Fibroblast of skin of left biceps (primary cell): Measurements from ENCODE around the gene ACSL1.
"Not testable (repeated sequence)": the region's sequence is repeated elsewhere in the genome, so short reads cannot be mapped to it uniquely, and the experiment has no call there.

Experiments used
- DNase-seq, 2 experiments: peaks; one replicate each; pipeline ENCODE4 v3.0.0-alpha.2; 2013; ENCODE audit warnings: low read depth in 2 of 2

ACSL1 gene

GRCh38 chr4:184755278-184755677 is 70.5 kb downstream of the ACSL1 start:
- DNase-seq = no peak

- DNase-seq = no peak
Measured at GRCh38 chr4:184752496-184753275, 73.1 kb downstream of the ACSL1 start.

GRCh38 chr4:184751585-184751956 is 74.2 kb downstream of the ACSL1 start:
- no peak for DNase-seq

- no peak for DNase-seq
Measured at GRCh38 chr4:184750926-184751584, 74.7 kb downstream of the ACSL1 start.

GRCh38 chr4:184748251-184748652 is 77.5 kb downstream of the ACSL1 start:
- DNase-seq = no peak

- DNase-seq = no peak
Measured at GRCh38 chr4:184747034-184747830, 78.5 kb downstream of the ACSL1 start.

GRCh38 chr4:184745831-184746795 is 79.7 kb downstream of the ACSL1 start:
- DNase-seq = peak; percentile 57 to 63

- no peak for DNase-seq
Measured at GRCh38 chr4:184744236-184744635, 81.5 kb downstream of the ACSL1 start.

- no peak for DNase-seq
Measured at GRCh38 chr4:184743650-184744049, 82.1 kb downstream of the ACSL1 start.

GRCh38 chr4:184741651-184742050 is 84.1 kb downstream of the ACSL1 start:
- DNase-seq = not testable (repeated sequence)

- no peak for DNase-seq
Measured at GRCh38 chr4:184740980-184741391, 84.8 kb downstream of the ACSL1 start.

GRCh38 chr4:184739575-184739974 is 86.2 kb downstream of the ACSL1 start:
- not testable (repeated sequence) for DNase-seq

GRCh38 chr4:184734758-184735157 is 91.0 kb downstream of the ACSL1 start:
- DNase-seq = no peak

GRCh38 chr4:184733654-184734524 is 91.9 kb downstream of the ACSL1 start, which contains the start of gene CENPU:
Gene CENPU, minus strand, starts transcription at chr4:184734096. Its CDS starts 34 bp downstream, at chr4:184734062.
- DNase-seq = peak; percentile 97

- no peak for DNase-seq
Measured at GRCh38 chr4:184732126-184732525, 93.6 kb downstream of the ACSL1 start.

- no peak for DNase-seq
Measured at GRCh38 chr4:184731056-184731455, 94.7 kb downstream of the ACSL1 start.

GRCh38 chr4:184729946-184730345 is 95.8 kb downstream of the ACSL1 start:
- DNase-seq = no peak

- DNase-seq = no peak
Measured at GRCh38 chr4:184728858-184729257, 96.9 kb downstream of the ACSL1 start.

GRCh38 chr4:184727430-184727829 is 98.3 kb downstream of the ACSL1 start:
- DNase-seq = no peak

- DNase-seq = no peak
Measured at GRCh38 chr4:184722798-184723197, 103.0 kb downstream of the ACSL1 start.
